ENCODE data around the gene ASPA.

Gene ASPA

DNA sequence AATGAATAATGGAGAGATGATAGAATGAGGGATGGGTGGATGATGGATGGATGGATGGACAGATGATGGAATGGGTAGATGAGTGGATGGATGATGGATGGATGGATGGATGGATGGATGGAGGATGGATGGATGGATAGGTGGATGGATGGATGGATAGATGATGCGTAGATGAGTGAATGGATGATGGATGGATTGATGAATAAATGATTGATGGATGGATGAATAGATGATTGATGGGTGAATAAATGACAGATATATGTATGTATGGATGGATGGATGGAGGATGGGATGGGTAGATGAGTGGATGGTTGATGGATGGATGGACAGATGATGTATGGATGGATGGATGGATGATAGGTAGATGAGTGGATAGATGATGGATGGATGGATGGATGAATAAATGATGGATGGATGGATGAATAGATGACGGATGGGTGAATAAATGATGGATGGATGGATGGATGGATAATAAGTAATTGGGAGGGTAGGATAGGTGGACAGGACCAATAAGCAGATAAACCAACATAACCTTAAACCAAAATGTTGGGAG is 73.9 kb downstream of the ASPA start:
- no peaks in the 10 kb centered on the region for H3K36me3 ChIP-seq (ENCODE audit: control insufficient read depth, insufficient read depth, low read length)
- no peaks in the 10 kb centered on the region for H3K9me3 ChIP-seq (ENCODE audit: control insufficient read depth, insufficient read depth, low read length)
- H3K27ac ChIP-seq (ENCODE audit: low read depth, low read length) = no peak overlapping the region
- no peak overlapping the region for H3K4me3 ChIP-seq (ENCODE audit: low read depth, low read length)
- H3K4me1 ChIP-seq (ENCODE audit: control insufficient read depth, insufficient read depth, low read length) = no peaks in the 10 kb centered on the region
- no peaks in the 10 kb centered on the region for H3K27me3 ChIP-seq (ENCODE audit: control insufficient read depth, insufficient read depth, low read length)
- no peak overlapping the region for H3K9ac ChIP-seq (ENCODE audit: low read depth, low read length)

DNA sequence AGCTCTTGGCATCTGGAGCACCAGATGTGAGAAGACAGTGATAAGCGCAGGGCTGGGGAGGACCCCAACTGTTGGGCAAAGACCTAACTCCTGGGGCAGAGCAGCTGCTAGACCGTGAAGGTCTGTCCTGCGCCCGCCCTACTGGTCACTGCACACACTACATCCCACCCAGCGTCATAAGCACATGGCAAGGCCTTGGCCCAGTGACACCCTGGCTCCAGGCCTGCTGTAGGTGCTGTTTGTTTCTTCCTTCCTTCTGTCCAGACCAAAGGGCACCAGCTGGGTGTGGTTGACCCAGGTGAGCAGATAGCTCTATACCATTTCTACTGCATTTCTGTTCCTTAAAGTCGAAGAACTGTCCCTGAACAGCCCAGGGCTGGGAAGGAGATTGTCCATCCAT is 75.4 kb downstream of the ASPA start:
- Histone ChIP-seq H3K9ac (ENCODE audit: low read depth, low read length) (no peak overlapping the region), H3K9me3 (ENCODE audit: control insufficient read depth, insufficient read depth, low read length) (no peaks in the 10 kb centered on the region), H3K27me3 (ENCODE audit: control insufficient read depth, insufficient read depth, low read length) (no peaks in the 10 kb centered on the region), H3K27ac (ENCODE audit: low read depth, low read length) (no peak overlapping the region), H3K4me1 (ENCODE audit: control insufficient read depth, insufficient read depth, low read length) (no peaks in the 10 kb centered on the region), H3K36me3 (ENCODE audit: control insufficient read depth, insufficient read depth, low read length) (no peaks in the 10 kb centered on the region), H3K4me3 (ENCODE audit: low read depth, low read length) (no peak overlapping the region)

DNA sequence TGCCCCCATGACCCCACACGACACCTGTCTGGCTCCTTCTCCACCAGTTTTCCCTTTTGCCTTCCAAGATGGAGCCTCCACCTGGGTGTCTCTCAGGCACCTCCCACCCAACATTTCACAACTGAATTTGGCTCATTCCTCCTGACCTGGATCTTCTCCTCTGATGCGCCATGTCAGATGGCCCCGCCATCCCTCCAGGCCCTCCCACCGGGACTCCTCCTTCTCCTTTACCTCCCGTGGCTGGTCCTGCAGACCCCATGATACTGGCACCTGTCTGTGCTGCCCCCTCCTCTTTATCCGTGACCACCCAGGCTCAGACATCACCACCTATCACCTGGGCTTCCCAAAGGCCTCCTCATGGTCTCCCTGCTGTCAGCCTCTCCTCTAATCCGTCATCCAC is 77.1 kb downstream of the ASPA start:
- Histone ChIP-seq H3K9ac (ENCODE audit: low read depth, low read length) (no peak overlapping the region), H3K36me3 (ENCODE audit: control insufficient read depth, insufficient read depth, low read length) (no peaks in the 10 kb centered on the region), H3K27me3 (ENCODE audit: control insufficient read depth, insufficient read depth, low read length) (no peaks in the 10 kb centered on the region), H3K4me1 (ENCODE audit: control insufficient read depth, insufficient read depth, low read length) (no peaks in the 10 kb centered on the region), H3K9me3 (ENCODE audit: control insufficient read depth, insufficient read depth, low read length) (no peaks in the 10 kb centered on the region), H3K4me3 (ENCODE audit: low read depth, low read length) (no peak overlapping the region), H3K27ac (ENCODE audit: low read depth, low read length) (no peak overlapping the region)

Data from HUES48 (cell line).